Cardiac septum (tissue), 1 donor: ENCODE results near the gene APOC4. TPM values are rescaled to one million over a fixed set of nuclear protein-coding genes. Genes with fewer than 3 reads are reported as not detected.
A peak's percentile ranks its signal among the peaks of the same experiment; 100 is the strongest.
"Not testable (repeated sequence)": the region's sequence is repeated elsewhere in the genome, so short reads cannot be mapped to it uniquely, and the experiment has no call there.

Experiments used
- DNase-seq: peaks from one replicate; pipeline ENCODE4 v3.0.0-alpha.2; 2020; ENCODE audit warnings: low spot score
- intact Hi-C: fragments of 100-400 bp; cut with DNase I; formaldehyde crosslinking; loops from one replicate; pipeline ENCODE4 v1.14.0; 2022
- total RNA-seq: library from RNA; stranded (reverse); fragmentation: NEBNext Ultra II Directional; extraction: Animal tissue kit (Norgen Biotek cat#: 25700); gene quantifications from one replicate; pipeline ENCODE4 v1.2.1, GENCODE V29; 2021
- donor health status: DM: no; HTN: no; CAD: no.

The APOC4 gene
- total RNA-seq, 1 donor from 2014 or later: not detected

DNA sequence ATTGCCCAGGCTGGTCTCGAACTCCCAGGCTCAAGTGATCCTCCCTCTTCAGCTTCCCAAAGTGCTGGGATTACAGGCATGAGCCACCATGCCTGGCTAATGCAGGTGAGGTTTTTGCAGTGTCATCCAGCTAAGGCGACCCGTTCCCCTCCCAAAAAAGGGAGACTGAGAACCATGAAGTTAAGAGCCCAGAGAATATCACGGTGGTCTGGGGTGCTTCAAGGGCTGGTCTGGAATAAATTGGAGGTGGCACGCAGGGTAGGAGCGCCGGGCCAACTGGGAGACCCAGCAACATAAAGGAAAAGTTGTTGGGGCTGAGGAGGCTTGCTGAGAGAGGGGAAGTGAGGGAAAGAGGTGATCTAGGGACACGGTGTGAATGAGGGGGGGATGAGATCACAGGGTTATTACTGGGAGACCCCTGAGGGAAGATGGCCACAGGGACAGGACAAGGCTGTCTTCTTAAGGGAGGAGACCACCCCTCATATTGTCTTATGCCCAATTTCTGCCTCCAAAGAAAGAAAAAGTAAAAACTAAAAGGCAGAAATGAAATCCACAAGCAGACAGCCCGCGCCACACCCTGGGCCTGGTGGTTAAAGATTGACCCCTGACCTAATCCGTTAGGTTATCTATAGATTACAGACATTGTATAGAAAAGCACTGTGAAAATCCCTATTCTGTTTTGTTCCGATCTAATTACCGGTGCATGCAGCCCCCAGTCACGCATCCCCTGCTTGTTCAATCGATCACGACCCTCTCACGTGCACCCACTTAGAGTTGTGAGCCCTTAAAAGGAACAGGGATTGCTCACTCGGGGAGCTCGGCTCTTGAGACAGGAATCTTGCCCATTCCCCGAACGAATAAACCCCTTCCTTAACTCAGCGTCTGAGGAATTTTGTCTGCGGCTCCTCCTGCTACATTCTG is 28.3 kb upstream of the APOC4 start:
- DNase-seq, intact Hi-C loops: not testable (repeated sequence)

GRCh38 chr19:44914433-44915206 is 27.4 kb upstream of the APOC4 start, which contains the start of gene APOC1:
APOC1 (plus strand) TSS chr19:44914608; CDS start chr19:44914892, 284 bp downstream.
- intact Hi-C loops: not testable (repeated sequence)

DNA sequence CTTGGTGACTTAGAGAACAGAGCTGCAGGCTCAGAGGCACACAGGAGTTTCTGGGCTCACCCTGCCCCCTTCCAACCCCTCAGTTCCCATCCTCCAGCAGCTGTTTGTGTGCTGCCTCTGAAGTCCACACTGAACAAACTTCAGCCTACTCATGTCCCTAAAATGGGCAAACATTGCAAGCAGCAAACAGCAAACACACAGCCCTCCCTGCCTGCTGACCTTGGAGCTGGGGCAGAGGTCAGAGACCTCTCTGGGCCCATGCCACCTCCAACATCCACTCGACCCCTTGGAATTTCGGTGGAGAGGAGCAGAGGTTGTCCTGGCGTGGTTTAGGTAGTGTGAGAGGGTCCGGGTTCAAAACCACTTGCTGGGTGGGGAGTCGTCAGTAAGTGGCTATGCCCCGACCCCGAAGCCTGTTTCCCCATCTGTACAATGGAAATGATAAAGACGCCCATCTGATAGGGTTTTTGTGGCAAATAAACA is 17.8 kb upstream of the APOC4 start:
- DNase-seq: no peak
- intact Hi-C loops: no loop called here

More at GRCh38 chr19:44914433-44915206, 27.4 kb upstream of the APOC4 start, which contains the start of gene APOC1:
- peak; percentile 92 for DNase-seq

- intact Hi-C loops: no loop called here
- DNase-seq: no peak
These were observed 16.7 kb upstream of the APOC4 start for GRCh38 chr19:44925114-44925891.

DNA sequence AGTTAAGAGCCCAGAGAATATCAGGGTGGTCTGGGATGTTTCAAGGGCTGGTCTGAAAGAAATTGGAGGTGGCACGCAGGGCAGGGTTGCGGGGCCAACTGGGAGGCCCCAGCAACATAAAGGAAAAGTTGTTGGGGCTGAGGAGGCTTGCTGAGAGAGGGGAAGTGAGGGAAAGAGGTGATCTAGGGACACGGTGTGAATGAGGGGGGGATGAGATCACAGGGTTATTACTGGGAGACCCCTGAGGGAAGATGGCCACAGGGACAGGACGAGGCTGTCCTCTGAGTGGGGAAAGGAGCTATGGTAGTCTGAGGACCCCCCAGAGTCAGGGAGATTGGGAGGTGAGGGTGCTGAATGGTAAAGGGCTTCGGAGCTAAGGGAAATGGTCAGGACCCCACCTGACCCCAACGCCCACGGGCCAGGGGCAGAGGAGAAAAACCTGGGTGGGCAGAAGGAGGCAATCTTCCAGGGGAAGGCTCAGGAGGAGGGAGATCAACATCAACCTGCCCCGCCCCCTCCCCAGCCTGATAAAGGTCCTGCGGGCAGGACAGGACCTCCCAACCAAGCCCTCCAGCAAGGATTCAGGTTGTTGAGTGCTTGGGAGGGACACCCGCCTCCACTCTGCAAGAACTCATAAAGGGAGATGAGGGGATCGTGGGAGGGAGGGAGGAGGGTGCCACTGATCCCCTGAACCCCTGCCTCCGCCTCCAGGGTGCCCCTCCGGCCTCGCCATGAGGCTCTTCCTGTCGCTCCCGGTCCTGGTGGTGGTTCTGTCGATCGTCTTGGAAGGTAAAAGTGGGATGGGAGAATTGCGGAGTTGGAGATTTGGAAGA is 15.6 kb upstream of the APOC4 start:
- DNase-seq, intact Hi-C loops: not testable (repeated sequence)

DNA sequence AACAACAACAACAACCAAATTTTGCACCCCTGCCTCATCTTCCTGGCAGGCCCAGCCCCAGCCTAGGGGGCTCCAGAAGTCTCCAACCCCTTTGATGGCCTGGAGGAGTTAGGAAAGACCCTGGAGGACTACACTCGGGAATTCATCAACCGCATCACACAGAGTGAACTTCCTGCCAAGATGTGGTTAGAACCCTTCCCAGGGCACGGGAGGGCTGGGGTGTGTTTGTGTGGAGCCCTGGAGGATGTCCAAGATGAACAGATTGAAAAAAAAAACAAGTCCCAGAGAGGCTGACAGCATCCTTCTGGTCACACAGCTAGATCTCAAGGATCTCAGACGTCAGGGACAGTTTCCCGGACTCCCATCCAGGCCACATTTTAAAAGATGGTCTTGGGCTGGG is 14.3 kb upstream of the APOC4 start:
- intact Hi-C loops: no loop called here
- DNase-seq: no peak

GRCh38 chr19:44930088-44930487 is 11.9 kb upstream of the APOC4 start:
- DNase-seq: no peak
- intact Hi-C loops: no loop called here

- intact Hi-C loops: no loop called here
- DNase-seq: no peak
These were observed 10.5 kb upstream of the APOC4 start for GRCh38 chr19:44931541-44931940.

GRCh38 chr19:44939668-44940067 is 2.4 kb upstream of the APOC4 start:
- intact Hi-C loops: no loop called here

DNA sequence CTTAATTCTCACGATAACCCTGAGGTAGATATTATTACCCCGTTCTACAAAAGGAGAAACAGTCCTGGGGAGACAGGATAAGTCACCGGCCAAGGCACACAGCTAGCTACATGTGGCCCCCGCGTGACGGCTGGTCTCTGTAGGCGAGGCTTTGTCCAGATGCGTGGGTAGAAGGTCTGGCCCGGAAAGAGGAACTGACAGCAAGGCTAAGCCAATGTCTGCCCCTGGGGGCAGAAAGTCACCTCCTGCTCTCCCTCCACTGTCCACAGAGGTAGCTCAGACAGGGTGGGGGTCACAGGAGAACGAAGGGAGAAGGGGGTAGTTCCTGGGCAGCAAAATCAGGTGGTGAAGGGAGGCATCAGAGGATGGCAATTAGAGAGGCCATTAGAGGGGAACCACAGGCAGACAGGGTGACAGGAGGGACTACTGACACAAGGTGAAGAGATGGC is 1.8 kb downstream of the APOC4 start:
- intact Hi-C loops: no loop called here
- DNase-seq: no peak

More at GRCh38 chr19:44939668-44940067, 2.4 kb upstream of the APOC4 start:
- no peak for DNase-seq

- DNase-seq: no peak
- intact Hi-C loops: no loop called here
These were observed 5.1 kb downstream of the APOC4 start for GRCh38 chr19:44947041-44947581.

GRCh38 chr19:44948237-44948636 is 6.2 kb downstream of the APOC4 start:
- no peak for DNase-seq
- intact Hi-C loops: no loop called here

GRCh38 chr19:44948763-44949374 is 6.8 kb downstream of the APOC4 start:
- intact Hi-C loops: no loop called here
- no peak for DNase-seq

- intact Hi-C loops: no loop called here
- no peak for DNase-seq
These were observed 7.5 kb downstream of the APOC4 start for GRCh38 chr19:44949550-44949949.

- no peak for DNase-seq
- intact Hi-C loops: loop anchor here (10.0 kb wide), 1 partner anchor 167 kb away; no protein-coding TSS in a partner anchor
These were observed 9.4 kb downstream of the APOC4 start for GRCh38 chr19:44951179-44952159.

DNA sequence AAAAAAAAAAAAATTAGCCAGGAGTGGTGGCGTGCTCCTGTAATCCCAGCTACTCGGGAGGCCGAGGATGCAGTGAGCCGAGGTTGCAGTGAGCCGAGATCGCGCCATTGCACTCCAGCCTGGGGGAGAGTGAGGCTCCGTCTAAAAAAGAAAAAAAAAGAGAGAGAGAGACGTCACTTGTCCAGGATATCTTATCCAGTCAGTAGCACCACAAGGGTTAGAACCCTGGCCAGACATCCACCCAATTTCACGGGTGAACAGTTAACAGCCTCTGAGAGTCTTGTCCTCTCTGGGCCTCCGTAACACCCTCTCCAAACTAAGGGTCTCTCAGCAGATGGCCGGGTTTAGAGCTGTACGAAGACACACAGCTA is 12.2 kb downstream of the APOC4 start:
- intact Hi-C loops: loop anchor here (1.0 to 10.0 kb wide), 2 partner anchors 50 to 169 kb away; no protein-coding TSS in a partner anchor

More for the DNA sequence above, 12.2 kb downstream of the APOC4 start:
- no peak for DNase-seq
